ENCODE results near the gene SLC25A13.
"Not testable (repeated sequence)": the region's sequence is repeated elsewhere in the genome, so short reads cannot be mapped to it uniquely, and the experiment has no call there.

The SLC25A13 gene, protein sequence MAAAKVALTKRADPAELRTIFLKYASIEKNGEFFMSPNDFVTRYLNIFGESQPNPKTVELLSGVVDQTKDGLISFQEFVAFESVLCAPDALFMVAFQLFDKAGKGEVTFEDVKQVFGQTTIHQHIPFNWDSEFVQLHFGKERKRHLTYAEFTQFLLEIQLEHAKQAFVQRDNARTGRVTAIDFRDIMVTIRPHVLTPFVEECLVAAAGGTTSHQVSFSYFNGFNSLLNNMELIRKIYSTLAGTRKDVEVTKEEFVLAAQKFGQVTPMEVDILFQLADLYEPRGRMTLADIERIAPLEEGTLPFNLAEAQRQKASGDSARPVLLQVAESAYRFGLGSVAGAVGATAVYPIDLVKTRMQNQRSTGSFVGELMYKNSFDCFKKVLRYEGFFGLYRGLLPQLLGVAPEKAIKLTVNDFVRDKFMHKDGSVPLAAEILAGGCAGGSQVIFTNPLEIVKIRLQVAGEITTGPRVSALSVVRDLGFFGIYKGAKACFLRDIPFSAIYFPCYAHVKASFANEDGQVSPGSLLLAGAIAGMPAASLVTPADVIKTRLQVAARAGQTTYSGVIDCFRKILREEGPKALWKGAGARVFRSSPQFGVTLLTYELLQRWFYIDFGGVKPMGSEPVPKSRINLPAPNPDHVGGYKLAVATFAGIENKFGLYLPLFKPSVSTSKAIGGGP

DNA sequence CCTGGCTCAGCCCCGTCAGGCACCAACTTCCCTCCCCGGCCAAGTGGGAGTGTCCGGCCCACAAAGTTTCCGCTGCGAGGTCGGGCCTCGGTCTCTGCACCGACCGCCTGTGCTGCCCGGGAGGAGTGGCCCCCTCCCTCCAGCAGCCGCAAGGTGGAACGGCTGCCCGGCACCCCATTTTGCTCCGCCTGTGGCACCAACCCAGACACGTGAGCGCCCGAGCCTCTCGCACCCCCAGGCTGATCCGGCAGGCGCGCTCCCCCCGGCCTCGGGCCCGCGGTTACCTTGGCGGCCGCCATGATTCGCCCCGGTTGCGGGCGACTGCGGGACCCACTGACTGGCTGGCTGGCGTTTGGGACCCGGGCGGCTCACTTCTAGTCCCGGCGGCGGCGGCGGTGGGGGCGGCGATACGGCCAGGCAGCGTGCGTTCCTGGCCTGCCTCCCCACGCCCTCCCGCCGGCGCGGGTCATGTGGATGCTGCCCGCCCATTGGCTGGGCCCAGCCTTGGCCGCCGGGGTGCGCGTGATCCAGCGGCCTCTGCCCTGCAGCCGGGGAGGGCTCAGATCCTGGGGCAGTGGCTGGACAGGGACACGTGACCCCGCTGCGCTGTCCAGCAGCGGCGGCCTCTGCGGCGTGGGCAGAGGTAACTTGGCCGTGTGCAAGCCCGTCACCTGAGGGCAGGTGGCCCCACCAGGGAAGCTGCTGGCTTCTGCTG lies at the start of gene SLC25A13:
Gene SLC25A13 (minus strand): TSS at position 441 of the 715 bp plus-strand sequence. CDS start 142 bp downstream, at position 299.
- no peak for FAIRE-seq

DNA sequence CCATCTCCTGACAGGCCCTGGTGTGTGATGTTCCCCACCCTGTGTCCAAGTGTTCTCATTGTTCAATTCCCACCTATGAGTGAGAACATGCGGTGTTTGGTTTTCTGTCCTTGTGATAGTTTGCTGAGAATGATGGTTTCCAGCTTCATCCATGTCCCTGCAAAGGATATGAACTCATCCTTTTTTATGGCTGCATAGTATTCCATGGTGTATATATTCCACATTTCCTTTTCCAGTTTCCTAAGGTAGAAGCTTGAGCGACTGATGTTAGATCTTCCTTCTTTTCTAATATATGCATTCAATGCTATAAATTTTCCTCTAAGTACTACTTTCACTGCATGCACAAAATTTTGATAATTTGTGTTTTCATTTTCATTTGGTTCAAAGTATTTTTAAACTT lies 44.0 kb upstream of the SLC25A13 start:
- not testable (repeated sequence) for FAIRE-seq

DNA sequence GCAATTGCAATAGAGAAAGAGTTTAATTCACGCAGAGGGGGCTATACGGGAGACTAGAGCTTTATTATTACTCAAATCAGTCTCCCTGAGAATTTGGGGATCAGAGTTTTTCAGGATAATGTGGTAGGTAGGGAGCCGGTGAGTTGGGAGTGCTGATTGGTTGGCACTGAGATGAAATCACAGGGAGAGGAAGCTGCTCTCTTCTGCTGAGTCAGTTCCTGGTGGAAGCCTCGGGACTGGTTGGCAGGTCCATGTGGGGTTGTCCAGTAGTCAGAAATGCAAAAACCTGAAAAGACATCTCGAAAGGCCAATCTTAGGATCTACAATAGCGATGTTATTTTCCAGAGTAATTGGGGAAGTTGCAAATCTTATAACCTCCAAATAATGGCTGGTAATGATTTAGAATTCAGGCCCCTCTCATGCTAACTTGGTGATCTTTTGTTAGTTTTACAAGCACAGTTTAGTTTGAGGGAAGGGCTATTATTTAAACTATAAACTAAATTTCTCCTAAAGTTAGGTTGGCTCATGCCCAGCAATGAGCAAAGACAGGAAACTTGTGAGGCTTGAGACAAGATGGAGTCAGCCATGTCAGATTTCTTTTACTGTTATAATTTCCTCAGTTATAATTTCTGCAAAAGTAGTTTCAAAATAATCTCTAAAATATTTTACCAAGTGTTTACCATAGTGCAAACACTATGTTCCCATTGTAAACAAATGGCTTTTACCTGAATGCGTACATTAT lies 39.4 kb upstream of the SLC25A13 start:
- FAIRE-seq, result no peak

DNA sequence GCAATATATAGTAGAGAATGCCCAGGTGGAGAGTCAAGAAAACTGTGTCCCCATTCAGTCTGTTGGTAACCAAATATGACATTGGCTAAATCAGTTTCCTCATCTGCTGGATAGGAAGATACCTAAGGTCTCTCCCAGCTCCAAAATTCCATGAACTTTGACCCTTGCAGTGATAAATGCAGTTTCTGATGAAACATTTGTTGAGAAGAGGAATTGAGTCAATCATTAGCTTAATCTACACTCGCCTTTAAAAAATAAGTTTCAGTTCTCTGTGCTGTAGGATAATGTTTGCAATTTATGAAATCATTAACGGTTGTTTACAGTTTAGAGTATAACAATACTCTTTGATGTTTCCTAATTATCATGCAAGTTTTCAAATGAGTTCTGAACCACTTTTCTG lies 38.0 kb upstream of the SLC25A13 start:
- no peak for FAIRE-seq

DNA sequence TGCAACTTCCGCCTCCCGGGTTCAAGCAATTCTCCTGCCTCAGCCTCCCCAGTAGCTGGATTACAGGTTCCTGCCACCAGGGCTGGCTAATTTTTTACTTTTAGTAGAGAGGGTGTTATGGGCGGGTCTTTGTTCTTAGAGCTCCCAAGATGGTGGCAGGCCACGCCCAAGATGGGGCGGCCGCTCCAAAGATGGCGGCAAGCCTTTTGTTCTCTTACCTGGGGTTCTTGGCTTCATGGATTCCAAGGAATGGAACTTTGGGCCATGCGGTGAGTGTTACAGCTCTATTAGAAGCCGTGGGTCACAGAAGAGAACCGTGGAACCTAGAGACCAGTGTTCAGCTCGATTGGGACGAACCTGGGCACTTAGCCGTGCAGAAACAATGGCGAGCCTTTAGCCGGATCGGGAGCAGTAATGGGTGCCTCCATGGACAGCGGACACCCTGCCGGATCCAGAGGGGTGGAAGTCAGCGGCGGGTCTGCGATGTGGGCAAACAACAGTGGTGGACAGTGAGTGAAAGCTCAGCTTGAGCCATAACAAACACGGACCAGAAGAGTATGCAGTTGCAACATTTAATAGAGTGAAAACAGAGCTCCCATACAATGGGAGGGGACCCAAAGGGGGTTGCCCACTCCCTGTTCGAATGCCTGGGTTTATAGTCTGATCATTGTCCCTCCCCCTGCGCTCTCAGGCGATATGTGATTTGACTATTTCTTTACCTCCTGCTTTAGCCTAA lies 36.5 kb upstream of the SLC25A13 start:
- FAIRE-seq, result not testable (repeated sequence)

DNA sequence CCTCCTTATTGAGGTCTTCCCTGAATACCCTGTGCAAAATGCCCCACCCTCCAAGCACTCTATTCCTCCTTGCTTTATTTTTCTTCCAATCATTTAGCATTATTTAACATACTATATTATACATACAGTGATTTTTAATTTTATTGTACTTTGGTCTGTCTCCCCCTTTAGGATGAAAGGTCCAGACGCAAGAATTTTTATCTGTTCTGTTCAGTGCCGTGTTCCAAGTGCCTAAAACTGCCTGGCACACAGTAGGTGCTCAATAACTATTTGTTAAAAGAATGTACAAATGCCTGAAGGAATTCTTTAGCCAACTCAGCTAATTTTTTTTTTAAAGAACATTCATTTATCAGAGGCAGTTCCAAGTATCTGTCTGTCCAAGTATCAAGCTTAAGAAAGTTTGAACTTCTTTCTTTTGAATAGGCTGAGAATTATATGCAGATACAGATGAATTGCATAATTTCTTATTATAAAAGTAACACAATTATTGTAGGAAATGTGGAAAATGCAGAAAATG lies 34.1 kb upstream of the SLC25A13 start:
- FAIRE-seq, result no peak

DNA sequence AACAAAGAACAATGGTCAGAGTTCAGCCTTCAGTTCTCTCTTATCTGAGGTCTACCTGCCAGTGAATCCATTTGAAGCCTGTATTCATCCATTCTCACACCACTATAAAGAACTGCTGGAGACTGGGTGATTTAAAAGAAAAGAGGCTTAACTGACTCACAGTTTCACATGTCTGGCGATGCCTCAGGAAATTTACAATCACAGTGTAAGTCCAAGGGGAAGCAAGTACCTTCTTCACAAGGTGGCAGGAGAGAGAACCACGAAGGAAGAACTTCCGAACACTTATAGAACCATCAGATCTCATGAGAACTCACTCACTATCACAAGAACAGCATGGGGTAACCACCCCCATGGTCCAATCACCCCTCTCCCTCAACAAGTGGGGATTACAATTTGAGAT lies 33.0 kb upstream of the SLC25A13 start:
- no peak for FAIRE-seq

DNA sequence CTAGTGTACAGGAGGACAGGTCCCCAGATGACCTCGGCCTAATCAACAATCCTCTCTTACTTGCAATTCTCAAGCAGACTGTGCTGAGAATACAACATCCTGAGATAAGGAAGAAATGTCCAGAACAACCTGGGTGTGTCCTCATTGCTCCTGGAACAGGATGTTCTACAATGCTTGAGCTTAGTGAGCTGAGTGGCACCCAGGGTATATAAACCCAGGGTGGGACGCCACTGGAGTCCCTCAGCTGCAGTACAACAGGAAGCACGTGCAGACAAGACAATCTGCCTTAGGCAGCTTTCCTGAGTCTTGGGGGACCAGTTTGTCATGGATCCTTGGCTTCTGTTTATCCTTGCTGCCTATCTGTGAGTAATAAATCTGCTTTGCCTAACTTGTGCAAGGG lies 27.7 kb upstream of the SLC25A13 start:
- no peak for FAIRE-seq

DNA sequence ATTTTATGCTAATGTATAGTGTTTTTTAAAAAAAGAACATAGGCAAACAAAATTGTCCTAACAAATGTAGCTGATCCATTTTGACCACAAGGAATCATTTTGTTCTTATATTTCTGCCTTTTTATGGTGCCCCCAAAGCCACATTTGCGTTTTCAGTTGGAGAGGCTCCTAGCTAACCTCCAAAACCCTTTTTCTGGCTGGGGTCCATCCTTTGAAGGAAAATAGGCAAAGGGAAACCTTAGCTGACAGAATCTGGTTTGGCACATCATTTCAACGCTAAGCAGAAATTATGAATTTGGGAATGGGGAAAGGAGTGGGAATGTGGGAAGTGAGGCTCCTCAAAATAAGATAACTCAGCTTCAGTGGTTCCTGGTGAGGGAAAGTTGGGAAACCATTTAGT lies 25.6 kb upstream of the SLC25A13 start:
- no peak for FAIRE-seq

DNA sequence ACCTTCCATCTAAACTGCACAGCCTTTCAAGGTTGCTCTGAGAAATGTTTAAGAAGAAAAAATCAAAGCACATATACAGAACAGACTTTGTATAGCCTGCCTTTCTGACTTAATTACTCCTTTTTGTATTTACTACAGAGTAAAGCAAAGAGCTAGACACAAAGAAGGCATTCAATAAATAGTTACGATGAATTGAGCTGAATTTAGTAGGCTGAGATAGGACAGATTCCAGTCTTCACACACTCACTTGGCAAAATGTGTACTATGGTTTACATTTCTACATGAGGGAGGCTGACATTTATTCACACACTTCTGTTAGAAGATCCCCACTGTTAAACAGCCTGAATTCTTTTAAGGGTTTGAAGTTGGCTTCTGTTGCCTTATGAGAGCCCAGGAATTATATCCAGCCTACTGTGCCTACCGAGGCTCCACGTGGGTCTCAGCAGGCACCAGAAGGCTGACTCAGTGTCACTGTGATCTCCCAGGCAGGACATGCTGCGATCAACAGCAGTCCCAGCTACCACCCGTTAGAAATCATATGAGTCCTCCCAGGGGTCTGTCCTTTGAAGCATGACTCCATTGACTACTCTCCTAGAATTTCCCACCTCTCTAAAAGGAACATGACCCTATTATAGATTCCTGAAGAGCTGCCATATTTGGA lies 24.5 kb upstream of the SLC25A13 start:
- no peak for FAIRE-seq

DNA sequence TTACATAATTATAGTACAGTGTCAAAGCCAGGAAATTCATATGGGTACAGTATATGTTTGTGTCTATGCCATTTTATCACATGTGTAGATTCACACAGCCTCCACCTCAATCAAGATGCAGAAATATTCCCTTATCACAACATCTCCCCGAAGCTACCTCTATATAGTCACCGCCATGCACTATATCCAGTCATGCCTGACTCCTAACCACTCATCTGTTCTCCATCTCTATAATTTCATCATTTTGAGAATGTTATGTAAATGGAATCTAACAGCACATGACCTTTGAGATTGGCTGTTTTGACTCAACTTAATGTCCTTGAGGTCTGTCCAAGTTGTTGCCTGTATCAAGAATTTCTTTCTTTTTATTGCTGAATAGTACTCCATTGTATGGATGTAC lies 22.3 kb upstream of the SLC25A13 start:
- FAIRE-seq, result no peak

DNA sequence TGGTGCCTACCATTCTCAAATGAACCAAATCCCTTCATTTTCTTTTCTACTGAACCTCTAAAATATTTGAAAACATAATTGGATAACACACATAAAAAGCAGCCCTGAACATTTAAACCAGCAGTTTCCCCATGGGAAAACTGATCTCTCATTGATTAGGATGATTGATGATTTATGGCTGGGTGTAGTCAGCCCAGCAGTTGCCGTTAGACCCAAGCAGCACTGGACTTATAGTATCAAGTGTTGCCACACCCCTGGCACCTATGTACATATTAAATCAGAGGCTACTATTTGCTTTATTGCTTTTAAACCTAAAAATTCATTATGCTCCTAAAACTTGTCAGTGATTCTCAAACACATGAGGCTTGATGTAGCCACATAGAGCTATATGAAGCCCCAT lies 20.2 kb upstream of the SLC25A13 start:
- no peak for FAIRE-seq

DNA sequence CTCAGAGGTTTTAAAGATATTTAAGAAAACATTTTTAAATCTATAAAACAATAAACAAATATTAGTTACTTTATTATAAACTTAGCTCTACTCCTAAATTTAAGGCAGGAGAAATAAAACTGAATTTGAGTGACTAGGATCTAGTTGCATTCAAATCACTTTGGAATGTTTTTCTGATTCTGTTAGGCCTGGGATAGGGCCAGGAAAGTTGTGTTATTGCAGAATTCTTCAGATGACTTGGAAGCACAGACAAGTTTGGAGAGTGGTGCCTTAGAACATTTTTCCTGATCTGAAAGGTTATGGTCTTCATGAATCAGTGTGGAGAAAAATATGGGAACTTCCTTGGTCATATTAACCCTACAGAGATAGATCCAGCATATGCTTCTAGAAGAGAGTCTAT lies 15.6 kb upstream of the SLC25A13 start:
- FAIRE-seq, result no peak

DNA sequence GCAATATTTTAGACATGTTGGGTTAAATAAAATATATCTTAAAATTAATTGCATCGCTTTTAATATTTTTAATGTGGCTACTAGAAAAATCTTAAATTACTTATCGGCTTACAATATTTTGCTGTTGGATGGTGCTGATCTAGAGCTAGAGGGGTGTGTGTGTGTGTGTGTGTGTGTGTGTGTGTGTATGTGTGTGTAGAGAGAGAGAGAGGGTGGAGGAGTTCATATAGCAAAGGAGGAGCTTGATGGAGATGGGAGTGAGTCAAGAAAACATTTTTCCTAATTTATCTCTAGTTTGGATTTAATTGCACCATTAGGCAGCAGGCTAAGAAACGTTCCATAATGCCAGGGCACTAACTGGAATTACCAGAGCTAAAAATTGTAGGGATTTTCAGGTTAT lies 10.4 kb upstream of the SLC25A13 start:
- no peak for FAIRE-seq

DNA sequence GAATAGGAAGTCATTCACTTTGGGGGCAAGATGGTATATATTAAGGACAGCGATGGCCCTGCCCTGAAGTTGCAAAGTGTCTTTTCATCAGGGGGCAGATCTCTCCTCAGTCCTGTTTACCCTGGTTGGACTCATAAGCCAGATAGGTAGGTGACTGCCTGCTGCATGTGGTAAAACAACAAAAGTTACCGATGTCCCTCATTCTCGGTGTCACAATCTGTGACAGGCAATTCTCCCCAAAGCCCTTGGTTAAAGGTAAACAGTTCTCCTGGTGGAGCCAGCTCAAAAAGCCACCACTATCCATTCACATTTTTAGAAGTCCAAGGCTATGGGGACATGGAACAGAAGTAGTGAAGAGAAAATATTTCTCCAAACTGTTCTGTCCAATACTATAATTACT lies 9.9 kb upstream of the SLC25A13 start:
- FAIRE-seq, result no peak

DNA sequence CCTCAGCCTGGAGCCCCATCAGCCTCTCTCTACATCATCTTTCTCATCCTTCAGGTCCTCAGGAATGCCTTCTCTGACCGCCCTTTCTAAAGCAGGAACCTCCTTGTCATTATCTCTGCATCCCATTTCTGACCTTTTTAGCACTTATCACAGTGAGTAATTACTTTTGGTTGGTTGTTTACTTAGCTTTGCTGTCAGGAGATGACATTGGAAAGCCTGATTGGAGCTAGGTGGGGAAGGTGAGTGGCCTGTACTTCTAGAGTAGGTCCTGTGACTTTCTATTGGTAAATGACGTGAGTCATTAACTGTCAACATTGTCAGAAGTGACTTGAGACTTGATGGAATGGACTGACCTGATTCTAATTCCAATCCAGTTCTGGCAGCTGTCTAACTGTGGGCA lies 9.3 kb upstream of the SLC25A13 start:
- no peak for FAIRE-seq

DNA sequence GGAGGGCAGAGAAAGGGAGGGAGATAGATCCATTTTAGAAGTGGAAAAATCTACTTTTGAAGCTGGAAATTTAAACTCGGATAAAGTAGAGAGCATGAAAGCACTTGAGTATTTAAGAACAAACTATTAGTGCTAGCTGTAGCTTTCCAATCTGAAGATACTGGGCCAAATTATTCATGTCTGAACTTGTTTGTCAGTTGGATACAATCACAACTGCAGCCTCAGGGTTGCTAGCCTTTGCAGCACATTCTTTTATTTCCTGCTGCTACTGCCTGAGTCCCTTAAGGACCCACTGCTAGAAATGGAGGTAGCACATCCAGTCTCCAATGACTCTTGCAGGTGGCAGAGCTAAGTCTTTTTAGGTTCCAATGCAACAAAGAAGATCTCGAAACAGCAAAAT lies 8.3 kb upstream of the SLC25A13 start:
- FAIRE-seq, result no peak

DNA sequence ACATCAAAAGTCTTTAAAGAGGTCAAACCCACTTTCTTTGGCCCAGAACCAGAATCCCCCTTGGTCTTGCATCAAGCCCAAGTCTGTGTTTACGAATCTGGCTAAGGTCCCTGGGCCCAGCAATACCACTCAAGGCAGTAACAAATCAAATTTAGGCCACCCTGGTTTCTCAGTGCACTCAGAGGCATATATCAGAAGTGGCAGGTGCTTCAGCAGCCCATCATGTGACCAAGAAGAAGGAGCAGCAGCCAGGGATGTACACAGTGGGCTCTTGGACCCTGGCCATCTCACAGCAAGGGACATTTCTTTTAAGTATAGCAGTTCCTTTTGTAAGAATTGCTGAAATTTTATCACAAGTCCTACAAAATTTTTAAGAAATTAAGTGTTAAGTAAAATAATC lies 7.3 kb upstream of the SLC25A13 start:
- FAIRE-seq, result no peak

DNA sequence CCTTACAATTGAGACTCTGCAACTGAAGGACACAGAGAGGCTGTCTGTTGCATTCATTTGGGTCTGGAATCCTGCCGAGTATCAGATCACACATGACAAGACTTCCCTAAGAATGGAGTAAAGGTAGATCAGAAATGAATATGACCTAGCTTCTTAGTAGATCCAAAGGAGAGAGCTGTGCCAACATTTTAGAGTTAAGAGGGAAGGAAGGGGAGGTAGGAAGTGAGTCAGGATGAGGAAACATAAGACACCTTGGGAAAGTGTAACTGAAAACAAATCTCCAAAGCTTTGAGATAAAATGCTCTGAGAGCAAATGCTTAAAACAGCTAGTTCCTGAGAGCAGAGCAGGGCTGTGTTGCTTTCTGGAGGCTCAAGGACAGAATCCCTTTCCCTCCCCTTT lies 6.1 kb upstream of the SLC25A13 start:
- no peak for FAIRE-seq

DNA sequence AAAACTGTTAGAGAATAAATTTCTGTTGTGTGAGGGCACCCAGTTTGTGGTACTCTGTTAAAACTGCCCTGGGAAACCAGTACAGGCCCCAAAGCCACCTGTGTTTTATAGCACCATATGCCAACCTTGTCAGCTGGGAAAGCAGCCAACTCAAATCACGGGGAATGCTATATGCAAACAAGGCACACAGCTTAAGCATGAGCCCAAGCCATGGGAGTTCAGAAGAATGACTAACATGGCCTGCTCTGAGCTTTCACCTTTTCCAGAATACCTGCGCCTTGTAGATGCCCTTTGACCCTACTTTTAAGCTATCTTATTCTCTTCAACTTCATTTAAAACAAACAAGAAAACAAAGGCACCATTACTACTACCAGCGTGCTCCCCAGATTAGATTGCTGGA lies 5.5 kb upstream of the SLC25A13 start:
- no peak for FAIRE-seq

DNA sequence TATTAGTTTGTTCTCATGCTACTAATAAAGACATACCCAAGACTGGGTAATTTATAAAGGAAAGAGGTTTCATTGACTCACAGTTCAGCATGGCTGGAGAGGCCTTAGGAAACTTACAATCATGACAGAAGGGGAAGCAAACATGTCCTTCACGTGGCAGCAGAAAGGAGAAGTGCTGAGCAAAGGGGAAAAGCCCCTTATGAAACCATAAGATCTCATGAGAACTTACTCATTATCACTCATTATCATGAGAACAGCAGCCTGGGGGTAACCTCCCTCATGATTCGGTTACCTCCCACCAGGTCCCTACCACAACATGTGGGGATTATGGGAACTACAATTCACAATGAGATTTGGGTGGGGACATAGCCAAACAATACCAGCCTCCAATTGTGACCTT lies 4.9 kb upstream of the SLC25A13 start:
- FAIRE-seq, result not testable (repeated sequence)

All from endometrium (tissue), 2 donors.